ENCODE measurements around the gene CHMP6. TPM values are rescaled to one million over a fixed set of nuclear protein-coding genes. Genes with fewer than 3 reads are reported as not detected.
A peak's percentile ranks its signal among the peaks of the same experiment; 100 is the strongest.

CHMP6 gene
- total RNA-seq, 2 donors from 2014 or later, result 28.4 to 32.5 TPM

DNA sequence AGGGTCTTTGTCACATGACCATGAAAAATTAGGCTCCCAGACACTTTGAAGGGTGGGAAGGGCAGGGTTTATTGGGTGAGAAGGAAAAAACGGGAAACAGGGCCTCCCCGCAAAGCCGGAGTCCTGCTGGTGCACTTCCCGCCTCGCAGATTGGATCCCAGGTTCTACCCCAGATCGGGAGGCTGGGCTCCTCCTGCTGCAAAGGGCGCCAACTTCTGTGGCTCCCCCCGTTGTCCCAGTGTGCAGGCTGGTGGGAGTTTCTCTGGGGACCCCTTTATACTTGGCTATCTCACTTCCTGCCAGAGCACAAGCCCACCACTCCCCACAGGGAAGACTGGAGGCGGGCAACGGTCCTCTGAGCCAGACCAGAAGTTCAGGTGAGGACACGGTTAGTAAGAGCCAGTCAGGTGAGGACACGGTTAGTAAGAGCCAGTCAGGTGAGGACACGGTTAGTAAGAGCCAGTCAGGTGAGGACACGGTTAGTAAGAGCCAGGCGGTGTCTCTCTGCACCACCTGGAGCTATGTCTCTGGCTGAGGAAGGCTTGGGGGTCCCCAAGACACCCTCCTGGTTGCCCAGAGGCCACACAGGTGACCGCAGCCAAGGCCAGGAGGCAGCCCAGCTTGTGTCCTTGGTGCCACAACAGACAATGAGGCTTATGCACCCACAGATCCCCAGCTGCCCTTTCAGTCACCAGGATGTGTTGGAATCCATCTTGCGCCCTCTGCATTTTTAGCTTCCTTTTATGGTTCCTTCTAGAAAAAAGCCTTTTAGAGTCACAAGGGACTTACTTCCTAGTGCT lies 48.1 kb upstream of the CHMP6 start:
- Histone ChIP-seq H3K4me1 (ENCODE audit: control insufficient read depth, insufficient read depth, low read length) (no peaks in the 10 kb centered on the region), H3K4me3 (ENCODE audit: low read length) (no peak overlapping the region), H3K9ac (ENCODE audit: extremely low read depth, low read length, poor library complexity, severe bottlenecking) (no peak overlapping the region), H3K9me3 (ENCODE audit: control insufficient read depth, low read length) (no peaks in the 10 kb centered on the region), H3K36me3 (ENCODE audit: control insufficient read depth, insufficient read depth, low read length) (peaks cover 25% of the 10 kb centered on the region), H3K27ac (ENCODE audit: low read depth, low read length) (peak overlapping the region; percentile 49), H3K27me3 (ENCODE audit: control insufficient read depth, insufficient read depth, low read length, poor library complexity, severe bottlenecking) (no peaks in the 10 kb centered on the region)
- H3K27ac Mint-ChIP-seq, result no peak overlapping the region
- H3K36me3 Mint-ChIP-seq (ENCODE audit: low read depth), result peaks cover 48% of the 10 kb centered on the region
- no peak for DNase-seq
- H3K4me3 Mint-ChIP-seq, result no peak overlapping the region
- no peaks in the 10 kb centered on the region for H3K27me3 Mint-ChIP-seq (ENCODE audit: insufficient read depth)
- 94% methylated on average over 17 of the region's 17 CpGs for WGBS, 2 experiments (ENCODE audit: insufficient coverage in 1 of 2, insufficient read length in 1 of 2)
- TF ChIP-seq, protein P1, sequence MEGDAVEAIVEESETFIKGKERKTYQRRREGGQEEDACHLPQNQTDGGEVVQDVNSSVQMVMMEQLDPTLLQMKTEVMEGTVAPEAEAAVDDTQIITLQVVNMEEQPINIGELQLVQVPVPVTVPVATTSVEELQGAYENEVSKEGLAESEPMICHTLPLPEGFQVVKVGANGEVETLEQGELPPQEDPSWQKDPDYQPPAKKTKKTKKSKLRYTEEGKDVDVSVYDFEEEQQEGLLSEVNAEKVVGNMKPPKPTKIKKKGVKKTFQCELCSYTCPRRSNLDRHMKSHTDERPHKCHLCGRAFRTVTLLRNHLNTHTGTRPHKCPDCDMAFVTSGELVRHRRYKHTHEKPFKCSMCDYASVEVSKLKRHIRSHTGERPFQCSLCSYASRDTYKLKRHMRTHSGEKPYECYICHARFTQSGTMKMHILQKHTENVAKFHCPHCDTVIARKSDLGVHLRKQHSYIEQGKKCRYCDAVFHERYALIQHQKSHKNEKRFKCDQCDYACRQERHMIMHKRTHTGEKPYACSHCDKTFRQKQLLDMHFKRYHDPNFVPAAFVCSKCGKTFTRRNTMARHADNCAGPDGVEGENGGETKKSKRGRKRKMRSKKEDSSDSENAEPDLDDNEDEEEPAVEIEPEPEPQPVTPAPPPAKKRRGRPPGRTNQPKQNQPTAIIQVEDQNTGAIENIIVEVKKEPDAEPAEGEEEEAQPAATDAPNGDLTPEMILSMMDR (conservative IDR thresholded peaks at IDR 0.05), result no peak
- H3K9me3 Mint-ChIP-seq, result peaks cover 2% of the 10 kb centered on the region
- no peaks in the 10 kb centered on the region for H3K4me1 Mint-ChIP-seq

DNA sequence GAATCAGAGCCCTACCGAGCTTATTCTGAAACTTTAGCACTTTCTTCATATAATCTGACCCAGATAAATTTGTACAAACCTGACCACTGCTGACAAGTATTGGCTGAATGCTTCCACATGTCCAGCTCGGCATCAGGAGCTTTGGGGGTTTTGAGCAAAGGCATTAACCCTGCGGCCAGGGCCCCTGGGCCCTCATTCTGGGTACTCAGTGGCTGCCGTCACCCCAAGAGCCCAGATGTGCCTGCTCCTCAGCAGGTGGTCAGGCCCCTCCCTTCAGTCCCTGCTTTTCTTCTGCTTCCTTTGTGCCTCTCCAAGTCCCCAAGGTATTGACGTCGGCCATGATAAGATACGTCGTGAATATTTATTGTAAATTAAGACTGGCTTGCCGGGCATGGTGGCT lies 47.3 kb upstream of the CHMP6 start:
- TF ChIP-seq, protein P1 (conservative IDR thresholded peaks at IDR 0.05), result no peak
- no peaks in the 10 kb centered on the region for H3K4me1 Mint-ChIP-seq
- Histone ChIP-seq H3K9me3 (ENCODE audit: control insufficient read depth, low read length) (no peaks in the 10 kb centered on the region), H3K9ac (ENCODE audit: extremely low read depth, low read length, poor library complexity, severe bottlenecking) (no peak overlapping the region), H3K27ac (ENCODE audit: low read depth, low read length) (no peak overlapping the region), H3K4me3 (ENCODE audit: low read length) (no peak overlapping the region), H3K4me1 (ENCODE audit: control insufficient read depth, insufficient read depth, low read length) (no peaks in the 10 kb centered on the region), H3K36me3 (ENCODE audit: control insufficient read depth, insufficient read depth, low read length) (peaks cover 25% of the 10 kb centered on the region), H3K27me3 (ENCODE audit: control insufficient read depth, insufficient read depth, low read length, poor library complexity, severe bottlenecking) (no peaks in the 10 kb centered on the region)
- peak overlapping the region; percentile 21 for H3K27ac Mint-ChIP-seq
- H3K27me3 Mint-ChIP-seq (ENCODE audit: insufficient read depth), result no peaks in the 10 kb centered on the region
- peaks cover 2% of the 10 kb centered on the region for H3K9me3 Mint-ChIP-seq
- H3K36me3 Mint-ChIP-seq (ENCODE audit: low read depth), result peaks cover 48% of the 10 kb centered on the region
- no peak for DNase-seq
- H3K4me3 Mint-ChIP-seq, result no peak overlapping the region
- WGBS, 2 experiments (ENCODE audit: insufficient coverage in 1 of 2, insufficient read length in 1 of 2), result 77 to 94% methylated on average over 7 to 9 of the region's 9 CpGs

DNA sequence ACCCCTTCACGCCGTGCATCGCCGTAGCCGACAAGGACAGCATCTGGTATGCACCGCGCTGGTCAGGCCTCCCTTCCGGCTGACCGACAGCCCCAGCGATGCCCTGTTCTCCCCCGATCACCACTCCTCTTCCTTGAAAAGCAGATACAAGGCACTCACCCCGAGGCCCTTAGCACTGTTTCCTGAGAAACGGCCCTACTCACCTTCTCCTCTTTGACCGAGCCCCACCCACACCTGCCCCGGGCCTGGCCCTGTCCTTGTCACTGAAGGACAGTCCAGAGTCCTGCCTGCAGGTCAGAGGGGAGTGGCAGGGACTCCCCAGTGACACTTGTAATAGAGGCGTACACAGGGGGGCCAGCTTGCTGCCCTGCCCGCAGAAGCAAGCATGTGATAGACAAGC lies 45.9 kb upstream of the CHMP6 start:
- H3K27me3 ChIP-seq (ENCODE audit: control insufficient read depth, insufficient read depth, low read length, poor library complexity, severe bottlenecking), result no peaks in the 10 kb centered on the region
- WGBS, 2 experiments (ENCODE audit: insufficient coverage in 1 of 2, insufficient read length in 1 of 2), result 91 to 95% methylated on average over 12 to 17 of the region's 17 CpGs
- H3K4me3 Mint-ChIP-seq, result no peak overlapping the region
- no peaks in the 10 kb centered on the region for H3K4me1 Mint-ChIP-seq
- H3K9ac ChIP-seq (ENCODE audit: extremely low read depth, low read length, poor library complexity, severe bottlenecking), result no peak overlapping the region
- H3K4me3 ChIP-seq (ENCODE audit: low read length), result no peak overlapping the region
- no peak for DNase-seq
- no peaks in the 10 kb centered on the region for H3K9me3 ChIP-seq (ENCODE audit: control insufficient read depth, low read length)
- no peaks in the 10 kb centered on the region for H3K27me3 Mint-ChIP-seq (ENCODE audit: insufficient read depth)
- H3K36me3 Mint-ChIP-seq (ENCODE audit: low read depth), result peaks cover 50% of the 10 kb centered on the region
- H3K4me1 ChIP-seq (ENCODE audit: control insufficient read depth, insufficient read depth, low read length), result no peaks in the 10 kb centered on the region
- TF ChIP-seq, protein P1 (conservative IDR thresholded peaks at IDR 0.05), result no peak
- no peak overlapping the region for H3K27ac Mint-ChIP-seq
- peaks cover 2% of the 10 kb centered on the region for H3K9me3 Mint-ChIP-seq
- H3K27ac ChIP-seq (ENCODE audit: low read depth, low read length), result no peak overlapping the region
- peaks cover 25% of the 10 kb centered on the region for H3K36me3 ChIP-seq (ENCODE audit: control insufficient read depth, insufficient read depth, low read length)
